ENCODE results near the gene NRL.

DNA sequence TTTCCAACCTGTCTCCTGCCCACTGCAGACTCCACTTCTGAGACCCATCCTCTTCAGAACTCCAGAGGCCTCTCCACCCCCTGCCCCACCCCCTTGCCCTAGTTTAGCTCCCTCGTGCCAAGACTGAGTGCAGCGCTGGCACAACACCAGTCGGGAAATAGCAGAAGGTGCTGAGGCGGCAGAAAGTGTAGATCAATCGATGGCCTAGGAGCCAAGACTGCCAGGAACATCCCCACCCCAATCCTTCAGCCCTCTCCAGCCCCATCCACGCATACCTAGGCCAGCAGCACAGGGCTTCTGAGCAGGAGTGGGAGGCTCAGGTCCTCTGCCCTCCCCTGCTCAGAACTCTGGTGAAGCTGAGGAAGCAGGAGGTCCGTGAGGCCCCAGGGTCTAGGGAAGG lies 42.3 kb downstream of the NRL start:
- TF ChIP-seq CTCF (IDR thresholded peaks at IDR 0.05) (no peak), POLR2A (IDR thresholded peaks at IDR 0.05) (no peak)
